HG02973 (cell line): Measurements from ENCODE around the gene PDCD11.
"Not testable (repeated sequence)": the region's sequence is repeated elsewhere in the genome, so short reads cannot be mapped to it uniquely, and the experiment has no call there.

ENCODE experiments used
- ATAC-seq: cut with Tn5 transposase; IDR thresholded peaks from one replicate; pipeline ENCODE4 v1.9.1; 2021; ENCODE audit warnings: moderate library complexity; ENCODE audit not compliant: unreplicated experiment

PDCD11 gene

GRCh38 chr10:103396067-103396788, at the start of gene PDCD11, which contains the start of gene ATP5MK:
TSS of gene PDCD11 (plus strand) at chr10:103396626. CDS start at chr10:103398427, 1,801 bp downstream.
TSS of gene ATP5MK (minus strand) at chr10:103396475. CDS start at chr10:103392457, 4,018 bp downstream.
- ATAC-seq: peak; percentile 97

- ATAC-seq: no peak
Observed at GRCh38 chr10:103350175-103350516, 46.3 kb upstream of the PDCD11 start.

GRCh38 chr10:103350517-103351260, 45.7 kb upstream of the PDCD11 start, which contains the start of gene PCGF6:
TSS of gene PCGF6 (minus strand) at chr10:103351140. CDS start at chr10:103351066, 74 bp downstream.
- peak; percentile 75 for ATAC-seq

GRCh38 chr10:103353281-103353680, 43.1 kb upstream of the PDCD11 start:
- no peak for ATAC-seq

- not testable (repeated sequence) for ATAC-seq
Observed at GRCh38 chr10:103354567-103354966, 41.9 kb upstream of the PDCD11 start.

- ATAC-seq: no peak
Observed at GRCh38 chr10:103355906-103356599, 40.4 kb upstream of the PDCD11 start.

- ATAC-seq: not testable (repeated sequence)
Observed at GRCh38 chr10:103359493-103359892, 36.9 kb upstream of the PDCD11 start.

- ATAC-seq: not testable (repeated sequence)
Observed at GRCh38 chr10:103360791-103361190, 35.6 kb upstream of the PDCD11 start.

GRCh38 chr10:103367379-103367781, 29.0 kb upstream of the PDCD11 start:
- ATAC-seq: no peak

GRCh38 chr10:103367782-103368518, 28.5 kb upstream of the PDCD11 start, which contains the start of gene TAF5:
TSS of gene TAF5 (plus strand) at chr10:103367976. CDS start at chr10:103367990, 14 bp downstream.
- ATAC-seq: peak; percentile 47

- peak; percentile 45 for ATAC-seq
Observed at GRCh38 chr10:103373544-103373943, 22.9 kb upstream of the PDCD11 start.

GRCh38 chr10:103374263-103374662, 22.2 kb upstream of the PDCD11 start:
- ATAC-seq: no peak

GRCh38 chr10:103382769-103383168, 13.7 kb upstream of the PDCD11 start:
- no peak for ATAC-seq

- no peak for ATAC-seq
Observed at GRCh38 chr10:103394180-103394579, 2.2 kb upstream of the PDCD11 start.

GRCh38 chr10:103395754-103396066, 716 bp upstream of the PDCD11 start:
- ATAC-seq: no peak

- ATAC-seq: no peak
Observed at GRCh38 chr10:103396789-103397087, 312 bp downstream of the PDCD11 start.

- no peak for ATAC-seq
Observed at GRCh38 chr10:103397191-103397825, 882 bp downstream of the PDCD11 start.

GRCh38 chr10:103413564-103413963, 17.1 kb downstream of the PDCD11 start:
- no peak for ATAC-seq

GRCh38 chr10:103415581-103415980, 19.2 kb downstream of the PDCD11 start:
- ATAC-seq: no peak

GRCh38 chr10:103416436-103417147, 20.2 kb downstream of the PDCD11 start:
- ATAC-seq: no peak
